CD8-positive, alpha-beta memory T cell (primary cell): ENCODE data around the gene ANAPC16. TPM values are rescaled to one million over a fixed set of nuclear protein-coding genes. Genes with fewer than 3 reads are reported as not detected.
"Not testable (repeated sequence)": the region's sequence is repeated elsewhere in the genome, so short reads cannot be mapped to it uniquely, and the experiment has no call there.

Experiments
- CTCF ChIA-PET: fragments of 350-600 bp; sonication (Branson Sonifier 250); formaldehyde crosslinking; loops from one replicate; lab custom pipeline; 2021; ENCODE audit warnings: antibody characterized with exemption; lab: Charles Lee
- POLR2A ChIA-PET: fragments of 350-600 bp; sonication (Branson Sonifier 250); formaldehyde crosslinking; loops from one replicate; lab custom pipeline; 2021; ENCODE audit warnings: antibody characterized with exemption; lab: Charles Lee
- DNase-seq, 5 donors: peaks; one replicate each; pipeline versions ENCODE4 v3.0.0 to v3.0.0-alpha.2; 2020 to 2022; ENCODE audit warnings: mixed read lengths in 1 of 5
- H3K27ac ChIP-seq: one replicate; pipeline ENCODE4 v1.7.0; 2013; ENCODE audit warnings: low read depth, mild to moderate bottlenecking, low read length, moderate library complexity
- H3K27me3 ChIP-seq: 2 replicates; pipeline ENCODE4 v1.7.0; 2013; ENCODE audit warnings: low read length, mild to moderate bottlenecking; ENCODE audit not compliant: insufficient read depth, poor library complexity, severe bottlenecking
- H3K36me3 ChIP-seq: 2 replicates; pipeline ENCODE4 v1.7.0; 2013; ENCODE audit warnings: mild to moderate bottlenecking, low read length, moderate library complexity; ENCODE audit not compliant: insufficient read depth
- H3K4me1 ChIP-seq: 2 replicates; pipeline ENCODE4 v1.7.0; 2013; ENCODE audit warnings: mild to moderate bottlenecking, low read length, moderate library complexity; ENCODE audit not compliant: insufficient read depth
- H3K4me3 ChIP-seq: 2 replicates; pipeline ENCODE4 v1.7.0; 2013; ENCODE audit warnings: mild to moderate bottlenecking, low read length
- H3K9me3 ChIP-seq: 2 replicates; pipeline ENCODE4 v1.7.0; 2013; ENCODE audit warnings: mild to moderate bottlenecking, low read length
- H3K27ac Mint-ChIP-seq, 8 donors: one replicate each; pipeline ENCODE4 v1.8.0; 2020 to 2021; ENCODE audit warnings: mixed read lengths in 8 of 8, mild to moderate bottlenecking in 6 of 8, inconsistent platforms in 3 of 8, moderate library complexity in 3 of 8
- H3K27me3 Mint-ChIP-seq, 2 donors: one replicate each; pipeline ENCODE4 v1.8.0; 2020 to 2021; ENCODE audit warnings: mixed read lengths in 2 of 2, mild to moderate bottlenecking in 1 of 2, moderate library complexity in 1 of 2
- H3K36me3 Mint-ChIP-seq, 3 donors: one replicate each; pipeline ENCODE4 v1.8.0; 2020 to 2021; ENCODE audit warnings: mixed read lengths in 3 of 3, inconsistent platforms in 1 of 3, mild to moderate bottlenecking in 1 of 3
- H3K4me1 Mint-ChIP-seq, 3 donors: one replicate each; pipeline ENCODE4 v1.8.0; 2020 to 2021; ENCODE audit warnings: mixed read lengths in 3 of 3, inconsistent platforms in 1 of 3, mild to moderate bottlenecking in 1 of 3
- H3K4me3 Mint-ChIP-seq, 7 donors: one replicate each; pipeline ENCODE4 v1.8.0; 2020 to 2021; ENCODE audit warnings: mixed read lengths in 7 of 7, mild to moderate bottlenecking in 6 of 7, moderate library complexity in 4 of 7, inconsistent platforms in 2 of 7
- H3K9me3 Mint-ChIP-seq, 5 donors: one replicate each; pipeline ENCODE4 v1.8.0; 2020 to 2022; ENCODE audit warnings: mixed read lengths in 5 of 5, mild to moderate bottlenecking in 3 of 5, moderate library complexity in 2 of 5, inconsistent platforms in 1 of 5
- polyA plus RNA-seq: library from polyadenylated mRNA; unstranded; fragments of 300-500 nt; fragmentation: Illumina TruSeq; gene quantifications from one replicate; pipeline ENCODE4 v1.2.3, GENCODE V29; 2021
- total RNA-seq, 2 experiments: library from RNA; stranded (reverse); gene quantifications; one replicate each; pipeline ENCODE4 v1.2.3, GENCODE V29; 2021

ANAPC16 gene
- total and polyA plus RNA-seq, 3 experiments from 2014 or later = 68.1 to 329 (median 78.3) TPM

- peaks cover 0 to 6% (median 2%) of the 10 kb centered on the region in 3 donors for H3K4me1 Mint-ChIP-seq
- no peak overlapping the region for H3K4me3 Mint-ChIP-seq
- H3K36me3 Mint-ChIP-seq = peaks cover 3 to 43% (median 9%) of the 10 kb centered on the region in 3 donors
- H3K27ac Mint-ChIP-seq = no peak overlapping the region
- Histone ChIP-seq H3K9me3 (no peaks in the 10 kb centered on the region), H3K27ac (no peak overlapping the region), H3K36me3 (peaks cover 9% of the 10 kb centered on the region), H3K27me3 (no peaks in the 10 kb centered on the region), H3K4me3 (no peak overlapping the region), H3K4me1 (no peaks in the 10 kb centered on the region)
- POLR2A ChIA-PET = no interaction called here
- H3K9me3 Mint-ChIP-seq = no peaks in the 10 kb centered on the region
- DNase-seq = no peak
- CTCF ChIA-PET = interaction anchor here (0.6 to 1.0 kb wide), 2 partner anchors 11 to 22 kb away, joined by 3 to 4 read pairs; no protein-coding TSS in a partner anchor
- no peaks in the 10 kb centered on the region for H3K27me3 Mint-ChIP-seq
Measured at GRCh38 chr10:72200883-72201282, 14.9 kb upstream of the ANAPC16 start.

DNA sequence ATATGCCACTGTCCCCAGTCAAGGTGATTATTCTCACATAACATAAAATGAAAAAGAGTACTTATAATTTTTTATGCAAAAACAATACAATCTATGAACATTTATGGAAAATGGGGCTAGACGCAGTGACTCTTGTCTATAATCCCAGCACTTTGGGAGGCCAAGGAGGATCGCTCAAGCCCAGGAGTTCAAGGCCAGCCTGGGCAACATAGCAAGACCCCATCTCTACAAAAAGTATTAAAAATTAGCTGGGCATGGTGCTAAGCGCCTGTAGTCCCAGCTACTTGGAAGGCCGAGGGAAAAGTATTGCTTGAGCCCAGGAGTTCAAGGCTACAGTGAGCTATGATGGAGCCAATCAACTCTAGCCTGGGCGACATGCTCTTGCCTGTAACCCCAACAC, 14.5 kb upstream of the ANAPC16 start:
- H3K4me1 ChIP-seq = no peaks in the 10 kb centered on the region
- Mint-ChIP-seq H3K4me3 (no peak overlapping the region), H3K36me3 (peaks cover 3 to 39% (median 9%) of the 10 kb centered on the region in 3 donors), H3K9me3 (no peaks in the 10 kb centered on the region), H3K4me1 (peaks cover 0 to 6% (median 2%) of the 10 kb centered on the region in 3 donors), H3K27ac (no peak overlapping the region), H3K27me3 (no peaks in the 10 kb centered on the region)
- no peak for DNase-seq
- H3K27ac ChIP-seq = no peak overlapping the region
- H3K4me3 ChIP-seq = no peak overlapping the region
- H3K9me3 ChIP-seq = no peaks in the 10 kb centered on the region
- H3K36me3 ChIP-seq = peaks cover 6% of the 10 kb centered on the region
- CTCF ChIA-PET = interaction anchor here (0.6 to 1.0 kb wide), 2 partner anchors 11 to 21 kb away, joined by 3 to 4 read pairs; no protein-coding TSS in a partner anchor
- POLR2A ChIA-PET = no interaction called here
- no peaks in the 10 kb centered on the region for H3K27me3 ChIP-seq

DNA sequence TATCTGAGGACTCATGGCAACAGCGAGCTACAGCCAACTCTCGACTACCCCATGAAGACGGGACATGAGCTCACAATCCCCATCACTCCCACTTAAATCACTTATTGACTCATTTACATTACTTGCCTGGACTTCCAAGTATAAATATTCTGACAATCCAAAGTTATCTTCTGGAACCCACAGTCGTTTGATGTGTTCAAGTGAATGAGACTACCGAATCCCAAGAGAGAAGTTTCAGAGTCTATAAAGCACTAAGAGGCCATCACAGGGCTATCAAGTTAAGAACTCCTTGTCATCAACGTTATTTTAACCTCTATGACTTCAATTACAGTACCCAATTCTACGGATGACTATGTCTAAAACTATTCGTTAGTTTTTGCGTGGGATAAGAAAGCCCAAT, 11.5 kb upstream of the ANAPC16 start:
- Mint-ChIP-seq H3K36me3 (peaks cover 3 to 49% (median 7%) of the 10 kb centered on the region in 3 donors), H3K4me1 (peaks cover 0 to 6% (median 2%) of the 10 kb centered on the region in 3 donors), H3K27ac (no peak overlapping the region), H3K27me3 (peaks cover 0 to 1% of the 10 kb centered on the region in 2 donors), H3K9me3 (no peaks in the 10 kb centered on the region), H3K4me3 (no peak overlapping the region)
- no peak for DNase-seq
- no peak overlapping the region for H3K4me3 ChIP-seq
- CTCF ChIA-PET = interaction anchor here (1.1 to 1.2 kb wide), 2 partner anchors 16 to 156 kb away, joined by 3 to 4 read pairs; no protein-coding TSS in a partner anchor
- H3K27ac ChIP-seq = no peak overlapping the region
- H3K36me3 ChIP-seq = no peaks in the 10 kb centered on the region
- no peaks in the 10 kb centered on the region for H3K27me3 ChIP-seq
- no peaks in the 10 kb centered on the region for H3K9me3 ChIP-seq
- peaks cover 15% of the 10 kb centered on the region for H3K4me1 ChIP-seq
- POLR2A ChIA-PET = interaction anchor here (0.6 kb wide), 1 partner anchor 44 kb away, joined by 4 read pairs; no protein-coding TSS in a partner anchor

GRCh38 chr10:72204724-72205123, 11.1 kb upstream of the ANAPC16 start:
- no peaks in the 10 kb centered on the region for H3K9me3 ChIP-seq
- no peak for DNase-seq
- peaks cover under 1% of the 10 kb centered on the region for H3K36me3 ChIP-seq
- no peaks in the 10 kb centered on the region for H3K27me3 ChIP-seq
- H3K4me3 ChIP-seq = no peak overlapping the region
- H3K27me3 Mint-ChIP-seq = peaks cover 0 to 1% of the 10 kb centered on the region in 2 donors
- H3K27ac ChIP-seq = no peak overlapping the region
- no peak overlapping the region for H3K4me3 Mint-ChIP-seq
- peaks cover 3 to 50% (median 7%) of the 10 kb centered on the region in 3 donors for H3K36me3 Mint-ChIP-seq
- ChIA-PET POLR2A (no interaction called here), CTCF (interaction anchor here (1.1 to 1.2 kb wide), 2 partner anchors 16 to 156 kb away, joined by 3 to 4 read pairs; no protein-coding TSS in a partner anchor)
- H3K4me1 ChIP-seq = peaks cover 15% of the 10 kb centered on the region
- H3K4me1 Mint-ChIP-seq = peaks cover 0 to 6% (median 2%) of the 10 kb centered on the region in 3 donors
- no peaks in the 10 kb centered on the region for H3K9me3 Mint-ChIP-seq
- no peak overlapping the region for H3K27ac Mint-ChIP-seq

DNA sequence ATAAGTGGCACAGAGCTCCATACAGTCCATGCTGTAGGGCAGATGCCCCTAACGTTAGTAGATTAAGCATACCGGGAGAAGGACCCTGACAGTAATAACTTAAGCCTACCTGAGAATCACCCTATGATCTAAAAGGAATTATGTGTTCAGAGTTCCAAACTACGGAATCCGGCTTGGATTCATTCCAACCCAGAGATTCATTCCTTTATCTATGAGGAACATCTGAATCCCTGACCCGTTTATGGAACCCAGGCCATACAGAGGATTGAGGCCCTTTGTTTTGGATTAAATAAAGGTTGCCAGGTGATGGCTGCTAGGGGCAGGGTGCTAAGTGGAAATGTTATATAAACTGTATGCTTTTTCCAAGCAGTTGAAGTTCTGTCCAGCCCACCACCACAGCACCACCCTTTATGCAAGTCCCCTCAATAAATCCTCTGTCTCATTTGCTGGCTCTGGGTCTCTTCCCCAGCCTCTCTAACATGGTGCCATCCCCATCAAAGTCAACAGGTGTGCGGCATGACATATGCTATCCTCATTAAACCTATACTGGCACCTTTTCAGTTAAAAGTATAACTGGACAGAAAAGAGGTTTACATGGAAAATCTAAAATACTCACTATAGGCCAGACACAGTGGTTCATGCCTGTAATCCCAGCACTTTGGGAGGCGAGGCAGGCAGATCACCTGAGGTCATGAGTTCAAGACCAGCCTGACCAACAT, 9.1 kb upstream of the ANAPC16 start:
- H3K27ac Mint-ChIP-seq = no peak overlapping the region
- peaks cover 3 to 52% (median 11%) of the 10 kb centered on the region in 3 donors for H3K36me3 Mint-ChIP-seq
- no peaks in the 10 kb centered on the region for H3K9me3 Mint-ChIP-seq
- Histone ChIP-seq H3K36me3 (peaks cover 9% of the 10 kb centered on the region), H3K27ac (no peak overlapping the region), H3K27me3 (no peaks in the 10 kb centered on the region), H3K9me3 (no peaks in the 10 kb centered on the region), H3K4me1 (peaks cover 15% of the 10 kb centered on the region), H3K4me3 (no peak overlapping the region)
- DNase-seq = no peak
- POLR2A ChIA-PET = no interaction called here
- H3K4me3 Mint-ChIP-seq = no peak overlapping the region
- H3K4me1 Mint-ChIP-seq = peaks cover 0 to 10% (median 2%) of the 10 kb centered on the region in 3 donors
- peaks cover 0 to 1% of the 10 kb centered on the region in 2 donors for H3K27me3 Mint-ChIP-seq
- CTCF ChIA-PET = no interaction called here

- H3K4me3 Mint-ChIP-seq, DNase-seq, H3K9me3 ChIP-seq, H3K9me3 Mint-ChIP-seq, H3K4me3 ChIP-seq, H3K36me3 ChIP-seq, H3K27me3 Mint-ChIP-seq, H3K27ac ChIP-seq, H3K27me3 ChIP-seq, POLR2A ChIA-PET: not testable (repeated sequence)
- peaks cover 15% of the 10 kb centered on the region for H3K4me1 ChIP-seq
- Mint-ChIP-seq H3K4me1 (peaks cover 6 to 16% (median 7%) of the 10 kb centered on the region in 3 donors), H3K27ac (peak overlapping the region in 3 of 8 donors; percentile 39 to 81 (median 40)), H3K36me3 (peaks cover 0 to 44% (median 8%) of the 10 kb centered on the region in 3 donors)
- CTCF ChIA-PET = interaction anchor here (0.9 kb wide), 1 partner anchor 160 kb away, joined by 3 read pairs; no protein-coding TSS in a partner anchor
Measured at GRCh38 chr10:72208526-72208925, 7.3 kb upstream of the ANAPC16 start.

DNA sequence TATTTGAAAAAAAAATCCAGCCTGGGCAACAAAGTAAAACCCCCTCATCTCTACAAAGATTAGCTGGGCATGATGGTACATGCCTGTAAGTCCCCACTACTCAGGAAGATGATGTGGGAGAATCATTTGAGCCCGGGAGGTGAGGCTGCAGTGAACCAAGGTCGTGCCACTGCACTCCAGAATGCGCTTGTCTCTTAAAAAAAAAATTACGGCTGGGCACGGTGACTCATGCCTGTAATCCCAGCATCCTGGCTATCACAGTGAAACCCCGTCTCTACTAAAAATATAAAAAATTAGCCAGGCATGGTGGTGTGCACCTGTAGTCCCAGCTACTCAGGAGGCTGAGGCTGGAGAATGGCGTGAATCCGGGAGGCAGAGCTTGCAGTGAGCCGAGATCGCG, 4.4 kb upstream of the ANAPC16 start:
- H3K4me1 Mint-ChIP-seq = peaks cover 15 to 28% (median 22%) of the 10 kb centered on the region in 3 donors
- H3K36me3 ChIP-seq, DNase-seq, H3K27ac ChIP-seq, H3K9me3 Mint-ChIP-seq, H3K27me3 Mint-ChIP-seq, H3K4me3 Mint-ChIP-seq, H3K27me3 ChIP-seq, H3K9me3 ChIP-seq, H3K27ac Mint-ChIP-seq, H3K4me3 ChIP-seq: not testable (repeated sequence)
- H3K36me3 Mint-ChIP-seq = peaks cover 0 to 45% (median 4%) of the 10 kb centered on the region in 3 donors
- peaks cover 32% of the 10 kb centered on the region for H3K4me1 ChIP-seq
- POLR2A ChIA-PET = interaction anchor here (0.6 kb wide), 1 partner anchor 89 kb away, joined by 6 read pairs; no protein-coding TSS in a partner anchor
- CTCF ChIA-PET = interaction anchor here (1.0 to 1.8 kb wide), 2 partner anchors 10 to 85 kb away, joined by 3 read pairs; no protein-coding TSS in a partner anchor

GRCh38 chr10:72211832-72212231, 4.0 kb upstream of the ANAPC16 start:
- peak overlapping the region in 1 of 8 donors; percentile 79 for H3K27ac Mint-ChIP-seq
- not testable (repeated sequence) for H3K4me3 ChIP-seq, H3K27ac ChIP-seq, H3K9me3 ChIP-seq, H3K4me3 Mint-ChIP-seq, H3K27me3 ChIP-seq, H3K27me3 Mint-ChIP-seq, H3K36me3 ChIP-seq, DNase-seq, H3K9me3 Mint-ChIP-seq
- CTCF ChIA-PET = interaction anchor here (1.0 to 1.8 kb wide), 2 partner anchors 11 to 86 kb away, joined by 3 read pairs; no protein-coding TSS in a partner anchor
- H3K4me1 ChIP-seq = peaks cover 36% of the 10 kb centered on the region
- POLR2A ChIA-PET = interaction anchor here (0.6 kb wide), 1 partner anchor 88 kb away, joined by 6 read pairs; no protein-coding TSS in a partner anchor
- H3K36me3 Mint-ChIP-seq = peaks cover 0 to 46% (median 4%) of the 10 kb centered on the region in 3 donors
- peaks cover 16 to 32% (median 25%) of the 10 kb centered on the region in 3 donors for H3K4me1 Mint-ChIP-seq
